Activated CD8-positive, alpha-beta memory T cell treated with anti-CD3 and anti-CD28 coated beads, Interleukin-2, amount 50 U/mL, for 24 hours (primary cell): ENCODE measurements around the gene ARF3.

ENCODE experiments used
- DNase-seq: peaks from one replicate; pipeline ENCODE4 v3.0.0-alpha.2; 2020; ENCODE audit errors: extremely low read depth

ARF3 gene

GRCh38 chr12:48981757-48982157 lies 24.5 kb upstream of the ARF3 start:
- DNase-seq, result no peak

- DNase-seq, result no peak
Measured at GRCh38 chr12:48980953-48981756, 23.9 kb upstream of the ARF3 start.

GRCh38 chr12:48980389-48980952 lies 23.2 kb upstream of the ARF3 start:
- no peak for DNase-seq

GRCh38 chr12:48979602-48980388 lies 22.5 kb upstream of the ARF3 start:
- DNase-seq, result no peak

- DNase-seq, result no peak
Measured at GRCh38 chr12:48978741-48979601, 21.7 kb upstream of the ARF3 start.

- DNase-seq, result no peak
Measured at GRCh38 chr12:48978291-48978740, 21.0 kb upstream of the ARF3 start, which contains the start of gene WNT1. Gene WNT1, plus strand, starts transcription at chr12:48978322. Its CDS starts 329 bp downstream, at chr12:48978651.

- no peak for DNase-seq
Measured at GRCh38 chr12:48977290-48978281, 20.3 kb upstream of the ARF3 start.

- DNase-seq, result no peak
Measured at GRCh38 chr12:48973941-48974673, 16.8 kb upstream of the ARF3 start.

- DNase-seq, result no peak
Measured at GRCh38 chr12:48973531-48973930, 16.2 kb upstream of the ARF3 start.

GRCh38 chr12:48972952-48973483 lies 15.7 kb upstream of the ARF3 start:
- DNase-seq, result no peak

GRCh38 chr12:48972213-48972951 lies 15.1 kb upstream of the ARF3 start:
- no peak for DNase-seq

- DNase-seq, result no peak
Measured at GRCh38 chr12:48970702-48971334, 13.5 kb upstream of the ARF3 start.

- no peak for DNase-seq
Measured at GRCh38 chr12:48969833-48970701, 12.8 kb upstream of the ARF3 start.

- no peak for DNase-seq
Measured at GRCh38 chr12:48969160-48969771, 12.0 kb upstream of the ARF3 start.

GRCh38 chr12:48968467-48968866 lies 11.2 kb upstream of the ARF3 start:
- no peak for DNase-seq

GRCh38 chr12:48967991-48968390 lies 10.7 kb upstream of the ARF3 start:
- no peak for DNase-seq
